DND-41 (cell line): ENCODE results near the gene STARD3.

Source experiments
- ATAC-seq: fragments of 200-7000 bp; cut with Tn5 transposase; 3 replicates; pipeline ENCODE4 v1.9.1; 2021; ENCODE audit warnings: low read depth; ENCODE audit not compliant: insufficient read depth
- DNase-seq: peaks from one replicate; pipeline ENCODE4 v3.0.0-alpha.2; 2020
- H2AFZ ChIP-seq: 2 replicates; pipeline ENCODE4 v1.6.0; 2012; ENCODE audit warnings: low read depth, low read length
- H3K27ac ChIP-seq: 2 replicates; pipeline ENCODE4 v1.5.1; 2012; ENCODE audit warnings: low read length, inconsistent platforms
- H3K27me3 ChIP-seq: fragments of 200-600 bp; sonication (generic); 2 replicates; pipeline ENCODE4 v1.6.0; 2012; ENCODE audit warnings: low read length, mild to moderate bottlenecking, inconsistent platforms; ENCODE audit not compliant: insufficient read depth, poor library complexity
- H3K36me3 ChIP-seq: 2 replicates; pipeline ENCODE4 v1.5.1; 2012; ENCODE audit warnings: low read length, inconsistent platforms; ENCODE audit not compliant: insufficient read depth
- H3K4me1 ChIP-seq: 2 replicates; pipeline ENCODE4 v1.5.1; 2012; ENCODE audit warnings: mild to moderate bottlenecking, low read length; ENCODE audit not compliant: insufficient read depth
- H3K4me2 ChIP-seq: 2 replicates; pipeline ENCODE4 v1.6.0; 2012; ENCODE audit warnings: mild to moderate bottlenecking, moderate library complexity, low read length, inconsistent platforms; ENCODE audit not compliant: insufficient read depth
- H3K4me3 ChIP-seq, 2 experiments: fragments of 200-600 bp in 1 of 2; shearing (Covaris generic) in 1 of 2; 2 replicates each; pipeline ENCODE4 v1.5.1; 2012 to 2016; ENCODE audit warnings: inconsistent platforms in 2 of 2, low read length in 2 of 2, mild to moderate bottlenecking in 2 of 2, low read depth in 1 of 2, moderate library complexity in 1 of 2
- H3K79me2 ChIP-seq: 2 replicates; pipeline ENCODE4 v1.6.0; 2012; ENCODE audit warnings: low read length, inconsistent platforms; ENCODE audit not compliant: insufficient read depth
- H3K9ac ChIP-seq: 2 replicates; pipeline ENCODE4 v1.6.0; 2012; ENCODE audit warnings: low read depth, mild to moderate bottlenecking, inconsistent platforms, low read length, moderate library complexity
- H3K9me3 ChIP-seq: 2 replicates; pipeline ENCODE4 v1.5.1; 2012; ENCODE audit warnings: low read length, moderate library complexity, mild to moderate bottlenecking, inconsistent platforms; ENCODE audit not compliant: insufficient read depth, severe bottlenecking
- H4K20me1 ChIP-seq: 2 replicates; pipeline ENCODE4 v1.6.0; 2012; ENCODE audit warnings: low read length; ENCODE audit not compliant: insufficient read depth
- EZH2 ChIP-seq: IDR thresholded peaks from 3 replicates; pipeline ENCODE4 v1.6.1; 2012; ENCODE audit warnings: borderline replicate concordance, low read depth, mild to moderate bottlenecking, moderate library complexity, low read length, inconsistent platforms; ENCODE audit not compliant: severe bottlenecking
- TF ChIP-seq, protein P1 (sequence below): IDR thresholded peaks from 2 replicates; pipeline ENCODE4 v1.5.1; 2012; ENCODE audit warnings: borderline replicate concordance, low read length, moderate library complexity, mild to moderate bottlenecking; ENCODE audit not compliant: poor library complexity, severe bottlenecking; ENCODE audit errors: extremely low read depth

Gene STARD3

DNA sequence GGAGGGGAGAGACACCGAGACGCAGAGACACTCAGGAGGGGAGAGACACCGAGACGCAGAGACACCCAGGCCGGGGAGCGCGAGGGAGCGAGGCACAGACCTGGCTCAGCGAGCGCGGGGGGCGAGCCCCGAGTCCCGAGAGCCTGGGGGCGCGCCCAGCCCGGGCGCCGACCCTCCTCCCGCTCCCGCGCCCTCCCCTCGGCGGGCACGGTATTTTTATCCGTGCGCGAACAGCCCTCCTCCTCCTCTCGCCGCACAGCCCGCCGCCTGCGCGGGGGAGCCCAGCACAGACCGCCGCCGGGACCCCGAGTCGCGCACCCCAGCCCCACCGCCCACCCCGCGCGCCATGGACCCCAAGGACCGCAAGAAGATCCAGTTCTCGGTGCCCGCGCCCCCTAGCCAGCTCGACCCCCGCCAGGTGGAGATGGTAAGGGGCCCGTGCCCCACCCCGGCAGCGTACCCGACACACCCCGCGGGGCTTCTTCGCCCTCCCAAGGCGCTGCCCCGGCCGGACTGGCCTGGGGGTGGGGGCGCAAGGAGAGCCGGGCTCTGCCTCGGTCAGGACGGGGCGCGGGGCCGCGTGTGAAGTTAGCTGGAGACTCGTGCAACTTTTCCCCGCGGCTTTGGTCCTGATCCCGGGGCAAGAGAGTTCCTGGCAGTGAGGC is 9.8 kb upstream of the STARD3 start:
- H3K4me3 ChIP-seq, result no peak overlapping the region
- H3K9ac ChIP-seq, result no peak overlapping the region
- H3K4me1 ChIP-seq, result peaks cover 10% of the 10 kb centered on the region
- no peaks in the 10 kb centered on the region for H3K9me3 ChIP-seq
- no peak overlapping the region for H3K4me2 ChIP-seq
- DNase-seq, result no peak
- H3K79me2 ChIP-seq, result no peaks in the 10 kb centered on the region
- TF ChIP-seq, protein P1, sequence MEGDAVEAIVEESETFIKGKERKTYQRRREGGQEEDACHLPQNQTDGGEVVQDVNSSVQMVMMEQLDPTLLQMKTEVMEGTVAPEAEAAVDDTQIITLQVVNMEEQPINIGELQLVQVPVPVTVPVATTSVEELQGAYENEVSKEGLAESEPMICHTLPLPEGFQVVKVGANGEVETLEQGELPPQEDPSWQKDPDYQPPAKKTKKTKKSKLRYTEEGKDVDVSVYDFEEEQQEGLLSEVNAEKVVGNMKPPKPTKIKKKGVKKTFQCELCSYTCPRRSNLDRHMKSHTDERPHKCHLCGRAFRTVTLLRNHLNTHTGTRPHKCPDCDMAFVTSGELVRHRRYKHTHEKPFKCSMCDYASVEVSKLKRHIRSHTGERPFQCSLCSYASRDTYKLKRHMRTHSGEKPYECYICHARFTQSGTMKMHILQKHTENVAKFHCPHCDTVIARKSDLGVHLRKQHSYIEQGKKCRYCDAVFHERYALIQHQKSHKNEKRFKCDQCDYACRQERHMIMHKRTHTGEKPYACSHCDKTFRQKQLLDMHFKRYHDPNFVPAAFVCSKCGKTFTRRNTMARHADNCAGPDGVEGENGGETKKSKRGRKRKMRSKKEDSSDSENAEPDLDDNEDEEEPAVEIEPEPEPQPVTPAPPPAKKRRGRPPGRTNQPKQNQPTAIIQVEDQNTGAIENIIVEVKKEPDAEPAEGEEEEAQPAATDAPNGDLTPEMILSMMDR, result no peak
- no peak for TF ChIP-seq EZH2
- H4K20me1 ChIP-seq, result peaks cover 2% of the 10 kb centered on the region
- ATAC-seq, result no peak
- H3K36me3 ChIP-seq, result no peaks in the 10 kb centered on the region
- H3K27ac ChIP-seq, result no peak overlapping the region
- no peak overlapping the region for H2AFZ ChIP-seq
- H3K27me3 ChIP-seq, result peaks cover 5% of the 10 kb centered on the region

DNA sequence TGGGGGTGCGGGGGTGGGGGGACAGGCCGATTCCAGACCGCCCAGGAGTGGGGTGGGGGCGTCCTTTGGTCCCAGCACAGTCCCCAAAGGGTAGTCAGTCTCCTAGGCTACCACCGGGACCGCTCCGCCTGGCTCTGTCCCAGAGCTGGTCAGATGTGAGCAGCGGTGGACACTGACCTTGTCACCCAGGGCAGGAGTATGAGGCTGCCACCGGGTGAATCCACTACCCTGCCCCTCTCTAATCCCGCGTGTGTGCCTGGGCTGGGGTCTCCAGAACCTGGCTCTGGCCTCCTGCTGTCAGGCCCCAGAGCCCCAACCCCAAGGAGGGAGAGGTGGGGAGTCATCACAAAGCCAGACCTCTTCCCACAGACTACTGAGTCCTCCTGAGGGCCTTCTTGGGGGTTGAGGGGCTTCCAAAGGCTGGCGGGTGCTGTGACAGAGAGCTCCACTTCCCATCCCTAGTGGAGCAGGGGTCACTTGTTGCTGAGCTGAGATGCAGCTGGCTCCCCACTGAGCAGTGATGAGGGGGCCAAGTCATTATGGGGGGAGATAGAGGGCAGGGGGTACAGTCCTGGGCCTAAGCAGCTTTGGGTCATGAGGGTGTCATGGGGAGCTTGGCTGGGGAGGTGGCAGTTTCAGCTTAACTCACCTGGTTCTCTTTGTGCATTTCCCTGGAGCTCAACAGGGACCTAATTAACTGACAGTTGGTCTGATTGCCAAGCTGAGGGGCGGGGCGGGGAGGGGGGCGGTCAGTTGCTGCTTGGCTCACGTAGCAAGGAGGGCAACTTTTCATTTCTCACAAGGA is 9.0 kb upstream of the STARD3 start:
- Histone ChIP-seq H4K20me1 (peaks cover 2% of the 10 kb centered on the region), H3K79me2 (no peaks in the 10 kb centered on the region), H3K9ac (no peak overlapping the region), H3K27me3 (peaks cover 5% of the 10 kb centered on the region), H3K27ac (no peak overlapping the region), H3K9me3 (no peaks in the 10 kb centered on the region), H2AFZ (no peak overlapping the region), H3K36me3 (no peaks in the 10 kb centered on the region), H3K4me3 (no peak overlapping the region), H3K4me2 (no peak overlapping the region), H3K4me1 (peaks cover 7% of the 10 kb centered on the region; the same call in 1 of the 2 replicates)
- TF ChIP-seq, protein P1, result no peak
- no peak for TF ChIP-seq EZH2
- ATAC-seq, result no peak
- DNase-seq, result no peak

- DNase-seq (no peak), ATAC-seq (no peak)
- H3K27me3 ChIP-seq, result peaks cover 5% of the 10 kb centered on the region
- H3K36me3 ChIP-seq, result no peaks in the 10 kb centered on the region
- H3K4me3 ChIP-seq, result no peak overlapping the region
- no peak for TF ChIP-seq EZH2
- TF ChIP-seq, protein P1, result no peak
- H3K27ac ChIP-seq, result no peak overlapping the region
- no peaks in the 10 kb centered on the region; the same call in 1 of the 2 replicates for H4K20me1 ChIP-seq
- no peaks in the 10 kb centered on the region for H3K9me3 ChIP-seq
- H3K4me2 ChIP-seq, result no peak overlapping the region
- no peaks in the 10 kb centered on the region for H3K4me1 ChIP-seq
- H2AFZ ChIP-seq, result no peak overlapping the region
- no peaks in the 10 kb centered on the region for H3K79me2 ChIP-seq
- no peak overlapping the region for H3K9ac ChIP-seq
Measured at GRCh38 chr17:39628655-39629493, 8.1 kb upstream of the STARD3 start.
